ENCODE measurements around the gene FSTL5. TPM values are rescaled to one million over a fixed set of nuclear protein-coding genes. Genes with fewer than 3 reads are reported as not detected.

Gene FSTL5
- total RNA-seq, 2 donors from 2014 or later: not detected

GRCh38 chr4:161992317-161992716, 171.5 kb downstream of the FSTL5 start:
- DNase-seq (ENCODE audit: low spot score): no peak
- H3K27me3 ChIP-seq (replicated peaks; ENCODE audit: insufficient read depth): no peaks in the 10 kb centered on the region
- no peak for ATAC-seq (ENCODE audit: insufficient number of reproducible peaks, low FRiP score, low read depth)
- H3K27ac ChIP-seq: no peak overlapping the region
- TF ChIP-seq CTCF (IDR thresholded peaks at IDR 0.05): no peak
- no peak overlapping the region for H3K4me3 ChIP-seq
- H3K9me3 ChIP-seq: no peaks in the 10 kb centered on the region
- H3K4me1 ChIP-seq (ENCODE audit: control insufficient read depth in 1 of 2, low read depth in 2 of 2): no peaks in the 10 kb centered on the region
- H3K36me3 ChIP-seq: no peaks in the 10 kb centered on the region

- TF ChIP-seq CTCF (IDR thresholded peaks at IDR 0.05): no peak
- no peak for DNase-seq (ENCODE audit: low spot score)
- no peaks in the 10 kb centered on the region for H3K27me3 ChIP-seq (replicated peaks; ENCODE audit: insufficient read depth)
- no peaks in the 10 kb centered on the region for H3K36me3 ChIP-seq
- no peak overlapping the region for H3K27ac ChIP-seq
- no peak overlapping the region for H3K4me3 ChIP-seq
- no peaks in the 10 kb centered on the region for H3K4me1 ChIP-seq (ENCODE audit: control insufficient read depth in 1 of 2, low read depth in 2 of 2)
- no peaks in the 10 kb centered on the region for H3K9me3 ChIP-seq
- ATAC-seq (ENCODE audit: insufficient number of reproducible peaks, low FRiP score, low read depth): no peak
Measured at GRCh38 chr4:161991811-161992210, 172.0 kb downstream of the FSTL5 start.

- Histone ChIP-seq H3K4me3 (no peak overlapping the region), H3K4me1 (ENCODE audit: control insufficient read depth in 1 of 2, low read depth in 2 of 2) (no peaks in the 10 kb centered on the region), H3K27me3 (replicated peaks; ENCODE audit: insufficient read depth) (no peaks in the 10 kb centered on the region), H3K9me3 (no peaks in the 10 kb centered on the region), H3K27ac (no peak overlapping the region), H3K36me3 (no peaks in the 10 kb centered on the region)
- no peak for TF ChIP-seq CTCF (IDR thresholded peaks at IDR 0.05)
- DNase-seq (ENCODE audit: low spot score): no peak
- no peak for ATAC-seq (ENCODE audit: insufficient number of reproducible peaks, low FRiP score, low read depth)
Measured at GRCh38 chr4:161990721-161991120, 173.1 kb downstream of the FSTL5 start.

- H3K27ac ChIP-seq: no peak overlapping the region
- H3K36me3 ChIP-seq: no peaks in the 10 kb centered on the region
- TF ChIP-seq CTCF (IDR thresholded peaks at IDR 0.05): no peak
Measured at GRCh38 chr4:161988946-161989345, 174.9 kb downstream of the FSTL5 start.

GRCh38 chr4:161987611-161988010, 176.2 kb downstream of the FSTL5 start:
- ATAC-seq (ENCODE audit: insufficient number of reproducible peaks, low FRiP score, low read depth) (no peak), DNase-seq (ENCODE audit: low spot score) (no peak)
- Histone ChIP-seq H3K4me3 (no peak overlapping the region), H3K4me1 (ENCODE audit: control insufficient read depth in 1 of 2, low read depth in 2 of 2) (no peaks in the 10 kb centered on the region), H3K9me3 (no peaks in the 10 kb centered on the region), H3K36me3 (no peaks in the 10 kb centered on the region), H3K27ac (no peak overlapping the region), H3K27me3 (replicated peaks; ENCODE audit: insufficient read depth) (no peaks in the 10 kb centered on the region)
- TF ChIP-seq CTCF (IDR thresholded peaks at IDR 0.05): no peak

More at GRCh38 chr4:161988946-161989345, 174.9 kb downstream of the FSTL5 start:
- no peaks in the 10 kb centered on the region for H3K4me1 ChIP-seq (ENCODE audit: control insufficient read depth in 1 of 2, low read depth in 2 of 2)
- no peak for ATAC-seq (ENCODE audit: insufficient number of reproducible peaks, low FRiP score, low read depth)
- no peak for DNase-seq (ENCODE audit: low spot score)
- H3K9me3 ChIP-seq: no peaks in the 10 kb centered on the region
- no peaks in the 10 kb centered on the region for H3K27me3 ChIP-seq (replicated peaks; ENCODE audit: insufficient read depth)
- no peak overlapping the region for H3K4me3 ChIP-seq

All from thoracic aorta (tissue), 2 donors.